Brain microvascular endothelial cell (primary cell): ENCODE results near the gene SSTR5.

Experiments
- DNase-seq: peaks from one replicate; pipeline ENCODE4 v3.0.0-alpha.2; 2020
- H3K27ac ChIP-seq: fragments of 250-450 bp; sonication (Bioruptor Pico); 2 replicates; pipeline ENCODE4 v1.5.1; 2020; ENCODE audit warnings: mild to moderate bottlenecking, moderate library complexity
- H3K27me3 ChIP-seq: fragments of 250-450 bp; sonication (Bioruptor Pico); replicated peaks from 2 replicates; pipeline ENCODE4 v1.5.1; 2020; ENCODE audit warnings: mild to moderate bottlenecking
- H3K36me3 ChIP-seq: fragments of 250-450 bp; sonication (Bioruptor Pico); replicated peaks from 2 replicates; pipeline ENCODE4 v1.5.1; 2020; ENCODE audit warnings: mild to moderate bottlenecking
- H3K4me3 ChIP-seq: 2 replicates; pipeline ENCODE4 v1.5.1; 2011; ENCODE audit warnings: low read depth, mild to moderate bottlenecking, control low read depth, low read length, moderate library complexity
- CTCF ChIP-seq: IDR thresholded peaks from 2 replicates; pipeline ENCODE4 v1.5.1; 2011; ENCODE audit warnings: low read depth, mild to moderate bottlenecking, moderate library complexity, low read length, control low read depth, inconsistent platforms; ENCODE audit errors: missing control alignments
- in situ Hi-C: cut with HindIII; loops from 2 replicates; pipeline ENCODE4 v1.10.0; 2017; ENCODE audit warnings: low sequenced_read_pairs, low pct_ligation_motif_present

SSTR5 gene

GRCh38 chr16:1033128-1033679 is 39.3 kb upstream of the SSTR5 start:
- H3K4me3 ChIP-seq = no peak overlapping the region
- DNase-seq = no peak
- in situ Hi-C loops = no loop called here
- TF ChIP-seq CTCF = no peak
- H3K27me3 ChIP-seq = peaks cover 17% of the 10 kb centered on the region
- no peaks in the 10 kb centered on the region for H3K36me3 ChIP-seq
- no peak overlapping the region for H3K27ac ChIP-seq

- no peak for DNase-seq
- peaks cover 7% of the 10 kb centered on the region for H3K27me3 ChIP-seq
- H3K27ac ChIP-seq = no peak overlapping the region
- in situ Hi-C loops = loop anchor here (5.0 kb wide), 1 partner anchor 57 kb away; no protein-coding TSS in a partner anchor
- H3K4me3 ChIP-seq = no peak overlapping the region
- TF ChIP-seq CTCF = no peak
- no peaks in the 10 kb centered on the region for H3K36me3 ChIP-seq
Measured at GRCh38 chr16:1034230-1035065, 38.1 kb upstream of the SSTR5 start.

GRCh38 chr16:1035066-1035415 is 37.5 kb upstream of the SSTR5 start:
- in situ Hi-C loops = loop anchor here (5.0 kb wide), 1 partner anchor 58 kb away; no protein-coding TSS in a partner anchor
- Histone ChIP-seq H3K4me3 (no peak overlapping the region), H3K36me3 (no peaks in the 10 kb centered on the region), H3K27ac (no peak overlapping the region), H3K27me3 (peaks cover 5% of the 10 kb centered on the region)
- no peak for DNase-seq
- TF ChIP-seq CTCF = no peak

GRCh38 chr16:1036166-1036565 is 36.4 kb upstream of the SSTR5 start:
- H3K27ac ChIP-seq = no peak overlapping the region
- H3K4me3 ChIP-seq = no peak overlapping the region
- DNase-seq = no peak
- in situ Hi-C loops = loop anchor here (5.0 kb wide), 1 partner anchor 59 kb away; no protein-coding TSS in a partner anchor
- TF ChIP-seq CTCF = no peak
- H3K36me3 ChIP-seq = no peaks in the 10 kb centered on the region
- H3K27me3 ChIP-seq = peaks cover 4% of the 10 kb centered on the region

- no peak for TF ChIP-seq CTCF
- H3K4me3 ChIP-seq = no peak overlapping the region
- H3K27me3 ChIP-seq = peaks cover 4% of the 10 kb centered on the region
- H3K36me3 ChIP-seq = no peaks in the 10 kb centered on the region
- DNase-seq = no peak
- in situ Hi-C loops = loop anchor here (5.0 kb wide), 1 partner anchor 60 kb away; no protein-coding TSS in a partner anchor
- no peak overlapping the region for H3K27ac ChIP-seq
Measured at GRCh38 chr16:1036726-1037393, 35.7 kb upstream of the SSTR5 start.
